GM12872 (cell line): ENCODE results near the gene PYCR2.

Source experiments
- TF ChIP-seq, protein P1 (sequence below): IDR thresholded peaks from 3 replicates; pipeline ENCODE4 v1.5.1; 2011; ENCODE audit warnings: low read depth, mild to moderate bottlenecking, low read length, moderate library complexity; ENCODE audit not compliant: insufficient read depth

The PYCR2 gene

DNA sequence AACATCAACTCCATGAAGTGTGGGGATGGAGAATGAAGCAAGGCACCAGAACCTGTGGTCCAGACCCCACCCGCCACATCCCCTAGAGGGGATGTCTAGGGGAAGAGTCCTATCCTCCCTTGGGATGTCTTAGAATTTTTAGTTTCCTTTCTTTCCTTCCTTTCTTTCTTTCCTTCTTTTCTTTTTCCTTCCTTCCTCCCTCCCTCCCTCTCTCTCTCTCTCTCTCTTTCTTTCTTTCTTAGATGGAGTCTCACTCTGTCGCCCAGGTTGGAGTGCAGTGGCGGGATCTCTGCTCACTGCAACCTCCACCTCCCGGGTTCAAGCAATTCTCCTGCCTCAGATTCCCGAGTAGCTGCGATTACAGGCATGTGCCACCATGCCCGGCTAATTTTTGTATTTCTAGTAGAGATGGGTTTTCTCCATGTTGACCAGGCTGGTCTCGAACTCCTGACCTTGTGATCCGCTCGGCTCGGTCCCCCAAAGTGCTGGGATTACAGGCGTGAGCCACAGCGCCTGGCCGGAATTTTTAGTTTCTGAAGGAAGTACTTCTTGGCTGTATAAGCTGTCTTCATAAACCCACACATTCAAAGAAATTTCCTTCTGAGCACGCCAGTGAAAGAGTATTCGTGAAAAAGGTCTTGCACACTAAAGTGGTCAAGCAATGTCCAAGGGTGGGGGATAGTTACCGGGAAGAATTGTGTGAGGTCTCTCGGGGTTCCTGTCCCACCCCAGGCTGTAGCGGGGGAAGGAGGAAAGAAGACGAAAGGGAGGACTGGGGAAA lies 37.8 kb upstream of the PYCR2 start:
- TF ChIP-seq, protein P1, sequence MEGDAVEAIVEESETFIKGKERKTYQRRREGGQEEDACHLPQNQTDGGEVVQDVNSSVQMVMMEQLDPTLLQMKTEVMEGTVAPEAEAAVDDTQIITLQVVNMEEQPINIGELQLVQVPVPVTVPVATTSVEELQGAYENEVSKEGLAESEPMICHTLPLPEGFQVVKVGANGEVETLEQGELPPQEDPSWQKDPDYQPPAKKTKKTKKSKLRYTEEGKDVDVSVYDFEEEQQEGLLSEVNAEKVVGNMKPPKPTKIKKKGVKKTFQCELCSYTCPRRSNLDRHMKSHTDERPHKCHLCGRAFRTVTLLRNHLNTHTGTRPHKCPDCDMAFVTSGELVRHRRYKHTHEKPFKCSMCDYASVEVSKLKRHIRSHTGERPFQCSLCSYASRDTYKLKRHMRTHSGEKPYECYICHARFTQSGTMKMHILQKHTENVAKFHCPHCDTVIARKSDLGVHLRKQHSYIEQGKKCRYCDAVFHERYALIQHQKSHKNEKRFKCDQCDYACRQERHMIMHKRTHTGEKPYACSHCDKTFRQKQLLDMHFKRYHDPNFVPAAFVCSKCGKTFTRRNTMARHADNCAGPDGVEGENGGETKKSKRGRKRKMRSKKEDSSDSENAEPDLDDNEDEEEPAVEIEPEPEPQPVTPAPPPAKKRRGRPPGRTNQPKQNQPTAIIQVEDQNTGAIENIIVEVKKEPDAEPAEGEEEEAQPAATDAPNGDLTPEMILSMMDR: no peak

- TF ChIP-seq, protein P1: no peak
Measured at GRCh38 chr1:225958041-225958440, 34.0 kb upstream of the PYCR2 start.

GRCh38 chr1:225954753-225955152 lies 30.7 kb upstream of the PYCR2 start:
- TF ChIP-seq, protein P1: no peak

GRCh38 chr1:225953315-225953714 lies 29.3 kb upstream of the PYCR2 start:
- TF ChIP-seq, protein P1: no peak

GRCh38 chr1:225950905-225951497 lies 27.0 kb upstream of the PYCR2 start:
- TF ChIP-seq, protein P1: no peak

DNA sequence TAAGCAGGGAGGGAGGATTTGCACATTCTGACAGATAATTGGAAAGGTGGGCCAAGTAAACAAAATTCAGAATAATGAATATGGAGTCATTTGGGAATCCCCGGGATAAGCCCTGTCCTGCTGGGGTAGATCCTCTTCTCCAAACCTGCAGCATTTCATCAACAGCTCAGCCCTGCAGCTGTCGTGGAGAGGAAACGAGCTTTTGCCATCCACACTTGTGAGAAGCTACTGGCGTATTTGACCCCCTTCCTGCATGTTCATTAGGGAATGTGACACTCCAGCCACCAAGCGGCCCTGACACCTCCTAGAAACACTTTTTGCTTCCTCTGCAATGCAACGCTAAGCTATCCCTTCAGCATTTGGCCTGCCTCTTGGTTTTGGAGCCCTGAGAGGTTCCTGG lies 25.0 kb upstream of the PYCR2 start:
- TF ChIP-seq, protein P1: no peak

DNA sequence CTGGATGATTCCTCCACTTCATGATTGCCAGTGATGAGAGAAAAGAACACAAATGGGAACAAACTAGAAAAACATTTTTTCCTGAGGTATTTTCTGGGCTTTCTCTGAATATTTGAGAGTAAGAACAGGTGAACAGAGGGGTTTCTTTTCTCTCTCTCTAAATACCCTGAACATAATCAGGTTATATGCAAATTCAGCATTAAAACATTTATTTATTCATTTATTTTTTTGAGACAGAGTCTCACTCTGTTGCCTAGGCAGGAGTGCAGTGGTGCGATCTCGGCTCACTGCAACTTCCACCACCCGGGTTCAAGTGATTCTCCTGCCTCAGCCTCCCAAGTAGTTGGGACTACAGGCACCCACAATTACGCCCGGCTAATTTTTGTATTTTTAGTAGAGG lies 22.8 kb upstream of the PYCR2 start:
- TF ChIP-seq, protein P1: no peak
